C4-2B (cell line): ENCODE results near the gene SETD6.
"Not testable (repeated sequence)": the region's sequence is repeated elsewhere in the genome, so short reads cannot be mapped to it uniquely, and the experiment has no call there.

ENCODE experiments used
- H3K27ac ChIP-seq: fragments of 450-650 bp; 2 replicates; pipeline ENCODE4 v1.5.1; 2017
- CTCF ChIP-seq: fragments of 450-650 bp; conservative IDR thresholded peaks from 2 replicates; pipeline ENCODE4 v1.5.1; 2017; ENCODE audit warnings: mild to moderate bottlenecking
- ZFX ChIP-seq: fragments of 450-650 bp; IDR thresholded peaks from 2 replicates; pipeline ENCODE4 v1.6.1; 2017

The SETD6 gene

GRCh38 chr16:58487566-58488351 lies 27.6 kb upstream of the SETD6 start:
- TF ChIP-seq CTCF = peak; percentile 92
- no peak for TF ChIP-seq ZFX

GRCh38 chr16:58488531-58488930 lies 26.8 kb upstream of the SETD6 start:
- TF ChIP-seq ZFX (no peak), CTCF (no peak)
- no peak overlapping the region for H3K27ac ChIP-seq

More at GRCh38 chr16:58487566-58488351, 27.6 kb upstream of the SETD6 start:
- no peak overlapping the region for H3K27ac ChIP-seq

GRCh38 chr16:58490065-58490464 lies 25.3 kb upstream of the SETD6 start:
- no peak overlapping the region for H3K27ac ChIP-seq

GRCh38 chr16:58490539-58490938 lies 24.8 kb upstream of the SETD6 start:
- not testable (repeated sequence) for H3K27ac ChIP-seq

More at GRCh38 chr16:58490065-58490464, 25.3 kb upstream of the SETD6 start:
- TF ChIP-seq ZFX = no peak
- TF ChIP-seq CTCF = no peak

- H3K27ac ChIP-seq = no peak overlapping the region
- TF ChIP-seq CTCF = no peak
- no peak for TF ChIP-seq ZFX
Measured at GRCh38 chr16:58492066-58492465, 23.3 kb upstream of the SETD6 start.

- TF ChIP-seq ZFX (no peak), CTCF (no peak)
- no peak overlapping the region for H3K27ac ChIP-seq
Measured at GRCh38 chr16:58492735-58493134, 22.6 kb upstream of the SETD6 start.

GRCh38 chr16:58493756-58494431 lies 21.4 kb upstream of the SETD6 start:
- TF ChIP-seq CTCF (no peak), ZFX (no peak)
- H3K27ac ChIP-seq = no peak overlapping the region
